DMS53 (cell line): Measurements from ENCODE around the gene LPCAT2.

Source experiments
- DNase-seq: peaks from one replicate; lab custom pipeline; 2025; lab: John Stamatoyannopoulos, UW

The LPCAT2 gene

GRCh38 chr16:55508941-55509931, at the start of gene LPCAT2:
TSS of gene LPCAT2 (plus strand) at chr16:55509072. CDS start at chr16:55509182, 110 bp downstream.
- peak; percentile 6 for DNase-seq

- no peak for DNase-seq
These were observed 46.6 kb upstream of the LPCAT2 start for GRCh38 chr16:55462241-55462640.

- DNase-seq: no peak
These were observed 44.5 kb upstream of the LPCAT2 start for GRCh38 chr16:55464375-55464774.

- DNase-seq: peak; percentile 87
These were observed 43.6 kb upstream of the LPCAT2 start for GRCh38 chr16:55465077-55465896.

- DNase-seq: no peak
These were observed 42.7 kb upstream of the LPCAT2 start for GRCh38 chr16:55466209-55466608.

- no peak for DNase-seq
These were observed 41.0 kb upstream of the LPCAT2 start for GRCh38 chr16:55467898-55468297.

DNA sequence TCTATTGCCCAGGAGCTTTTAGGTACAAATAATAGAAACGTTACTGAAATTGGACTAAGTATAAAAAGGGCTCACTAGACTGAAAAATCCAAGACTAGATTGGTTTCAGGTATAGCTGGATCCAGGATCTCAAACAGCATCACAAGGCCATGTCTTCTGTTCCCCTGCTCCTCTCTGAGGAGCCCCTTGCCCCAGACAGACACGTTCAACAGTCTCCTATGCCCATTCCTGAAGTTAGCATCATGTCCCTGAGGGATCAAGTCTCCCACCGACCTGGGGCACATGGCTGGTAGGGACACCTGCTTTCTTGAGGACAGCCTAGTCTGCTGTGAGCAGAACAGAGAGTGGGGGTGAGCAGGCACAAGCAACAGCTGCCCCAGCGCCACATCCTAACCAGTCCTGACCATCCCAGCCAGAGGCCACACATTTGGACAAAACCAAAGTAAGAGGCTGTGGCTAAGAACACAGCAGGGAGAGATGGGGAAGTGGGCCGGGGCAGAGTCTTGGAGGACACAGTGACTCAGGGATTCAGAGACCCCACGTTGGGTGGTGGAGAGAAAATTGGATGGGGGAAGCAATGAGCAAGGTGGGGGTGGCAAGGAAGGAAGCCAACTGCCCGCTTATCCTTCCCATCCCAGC, 40.4 kb upstream of the LPCAT2 start:
- DNase-seq: no peak

DNA sequence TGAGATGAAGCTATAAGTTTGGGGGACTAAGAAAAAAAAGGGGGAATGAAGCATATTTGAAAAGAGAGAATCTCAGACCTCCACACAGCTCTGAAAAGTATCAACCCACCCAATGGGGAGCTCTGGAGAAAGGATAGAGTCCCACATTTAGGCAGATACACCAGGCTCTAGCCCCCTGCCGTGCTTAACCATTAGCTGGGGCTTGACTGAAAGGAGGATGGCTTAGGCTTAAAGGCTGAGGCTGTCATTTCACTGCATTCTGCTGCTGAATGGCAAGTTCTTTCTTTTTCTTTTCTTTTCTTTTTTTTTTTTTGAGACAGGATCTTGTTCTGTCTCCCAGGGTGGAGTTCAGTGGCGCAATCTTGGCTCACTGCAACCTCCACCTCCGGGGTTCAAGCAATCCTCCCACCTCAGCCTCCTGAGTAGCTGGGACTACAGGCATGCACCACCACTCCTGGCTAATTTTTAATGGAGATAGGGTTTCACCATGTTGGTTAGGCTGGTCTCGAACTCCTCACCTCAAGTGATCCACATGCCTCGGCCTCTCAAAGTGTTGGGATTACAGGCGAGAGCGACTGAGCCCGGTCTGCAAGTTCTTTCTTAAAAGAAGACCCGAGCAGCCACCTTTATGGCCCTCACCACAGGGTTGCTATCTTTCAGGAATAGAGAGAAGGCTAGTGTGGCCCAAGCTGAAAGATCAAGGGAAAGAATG, 38.9 kb upstream of the LPCAT2 start:
- no peak for DNase-seq

- DNase-seq: no peak
These were observed 38.1 kb upstream of the LPCAT2 start for GRCh38 chr16:55470533-55471371.

- DNase-seq: no peak
These were observed 37.3 kb upstream of the LPCAT2 start for GRCh38 chr16:55471448-55472097.

GRCh38 chr16:55473587-55473986, 35.3 kb upstream of the LPCAT2 start:
- no peak for DNase-seq

- no peak for DNase-seq
These were observed 34.1 kb upstream of the LPCAT2 start for GRCh38 chr16:55474821-55475220.

GRCh38 chr16:55475919-55476318, 33.0 kb upstream of the LPCAT2 start:
- DNase-seq: no peak

GRCh38 chr16:55476625-55477533, 32.0 kb upstream of the LPCAT2 start:
- no peak for DNase-seq

DNA sequence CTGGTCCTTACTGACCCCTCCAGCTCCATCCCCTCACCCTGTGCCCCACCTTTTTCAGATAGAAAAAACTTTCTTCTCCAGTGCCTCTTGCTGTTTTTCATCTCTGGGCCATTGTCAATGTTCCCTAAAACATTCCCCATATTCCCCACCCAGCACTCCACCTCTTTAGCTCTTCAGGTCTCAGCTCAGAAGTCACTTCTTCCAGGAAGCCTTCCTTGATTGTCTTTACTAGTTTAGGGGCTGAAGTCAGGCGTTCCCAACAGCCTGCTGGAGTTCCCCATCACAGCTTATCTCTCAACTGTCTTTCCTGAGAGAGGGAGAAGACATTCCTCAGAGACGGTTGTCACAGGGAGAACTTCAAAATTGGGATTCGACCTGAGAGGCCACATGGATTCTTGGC, 31.1 kb upstream of the LPCAT2 start:
- DNase-seq: no peak

DNA sequence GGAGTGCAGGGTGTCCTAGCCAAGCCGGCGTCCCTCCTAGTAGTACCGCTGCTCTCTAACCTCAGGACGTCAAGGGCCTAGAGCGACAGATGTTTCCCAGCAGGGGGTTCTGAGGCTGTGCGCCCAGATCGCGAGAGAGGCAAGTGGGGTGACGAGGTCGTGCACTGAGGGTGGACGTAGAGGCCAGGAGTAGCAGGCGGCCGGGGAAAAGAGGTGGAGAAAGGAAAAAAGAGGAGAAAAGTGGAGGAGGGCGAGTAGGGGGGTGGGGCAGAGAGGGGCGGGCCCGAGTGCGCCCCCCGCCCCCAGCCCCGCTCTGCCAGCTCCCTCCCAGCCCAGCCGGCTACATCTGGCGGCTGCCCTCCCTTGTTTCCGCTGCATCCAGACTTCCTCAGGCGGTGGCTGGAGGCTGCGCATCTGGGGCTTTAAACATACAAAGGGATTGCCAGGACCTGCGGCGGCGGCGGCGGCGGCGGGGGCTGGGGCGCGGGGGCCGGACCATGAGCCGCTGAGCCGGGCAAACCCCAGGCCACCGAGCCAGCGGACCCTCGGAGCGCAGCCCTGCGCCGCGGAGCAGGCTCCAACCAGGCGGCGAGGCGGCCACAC, 29.9 kb upstream of the LPCAT2 start, which contains the start of gene MMP2:
MMP2 (plus strand) TSS at position 372 of the 603 bp plus-strand sequence. CDS start 282 bp downstream, outside the sequence.
- no peak for DNase-seq

- no peak for DNase-seq
These were observed 29.3 kb upstream of the LPCAT2 start for GRCh38 chr16:55479430-55480140.

- no peak for DNase-seq
These were observed 28.6 kb upstream of the LPCAT2 start for GRCh38 chr16:55480228-55480655.
